H1 (cell line): ENCODE measurements around the gene ZNF575. TPM values are rescaled to one million over a fixed set of nuclear protein-coding genes. Genes with fewer than 3 reads are reported as not detected.

Experiments
- CTCF ChIA-PET: fragments of 300-600 bp; sonication (Branson Sonifier 250); formaldehyde crosslinking; loops from one replicate; lab custom pipeline; 2021; ENCODE audit not compliant: partially characterized antibody; lab: Charles Lee
- POLR2A ChIA-PET: fragments of 300-600 bp; sonication (Branson Sonifier 250); formaldehyde crosslinking; loops from one replicate; lab custom pipeline; 2021; ENCODE audit warnings: inconsistent platforms; ENCODE audit not compliant: partially characterized antibody; lab: Charles Lee
- DNase-seq, 2 experiments: peaks; one replicate each; pipeline versions ENCODE4 v3.0.0 to v3.0.0-alpha.2; 2010 to 2022; ENCODE audit warnings: low spot score in 2 of 2, low read depth in 1 of 2, mixed read lengths in 1 of 2
- FAIRE-seq: peaks from 2 replicates; lab custom pipeline; 2011; peaks lifted over from hg19 to GRCh38; lab: Jason Lieb, UNC
- H2AFZ ChIP-seq: 2 replicates; pipeline ENCODE4 v1.8.1; 2012; ENCODE audit warnings: low read length, inconsistent platforms
- H2AK5ac ChIP-seq: 2 replicates; pipeline ENCODE4 v1.6.1; 2013; ENCODE audit warnings: low read depth, low read length
- H2BK120ac ChIP-seq: replicated peaks from 2 replicates; pipeline ENCODE3; 2013; ENCODE audit warnings: low read depth, low read length, inconsistent platforms
- H2BK12ac ChIP-seq: 2 replicates; pipeline ENCODE4 v1.6.1; 2013; ENCODE audit warnings: low read depth, low read length
- H2BK15ac ChIP-seq: 2 replicates; pipeline ENCODE4 v1.6.1; 2013; ENCODE audit warnings: low read length
- H2BK20ac ChIP-seq: 2 replicates; pipeline ENCODE4 v1.6.1; 2013; ENCODE audit warnings: low read length
- H2BK5ac ChIP-seq: 2 replicates; pipeline ENCODE4 v1.6.1; 2013; ENCODE audit warnings: low read depth, low read length
- H3K14ac ChIP-seq: 2 replicates; pipeline ENCODE4 v1.6.1; 2013; ENCODE audit warnings: inconsistent platforms; ENCODE audit not compliant: insufficient read length
- H3K18ac ChIP-seq: 2 replicates; pipeline ENCODE4 v1.6.1; 2013; ENCODE audit warnings: low read length; ENCODE audit errors: extremely low read depth
- H3K23ac ChIP-seq: 2 replicates; pipeline ENCODE4 v1.6.1; 2013; ENCODE audit warnings: inconsistent platforms; ENCODE audit not compliant: insufficient read length
- H3K23me2 ChIP-seq: 2 replicates; pipeline ENCODE4 v1.6.1; 2013; ENCODE audit warnings: low read depth, low read length
- H3K27ac ChIP-seq: 2 replicates; pipeline ENCODE4 v1.6.1; 2011; ENCODE audit warnings: low read depth, low read length, inconsistent platforms
- H3K27me3 ChIP-seq, 4 experiments: replicated peaks in 1 of 4; 1 replicate in 1 of 4; 2 replicates in 3 of 4; pipeline versions ENCODE4 v1.6.1 to v1.8.1; 2011 to 2013; ENCODE audit warnings: low read length in 3 of 4, mild to moderate bottlenecking in 3 of 4, inconsistent platforms in 2 of 4, mixed read lengths in 2 of 4, moderate library complexity in 1 of 4; ENCODE audit not compliant: control insufficient read depth in 3 of 4, insufficient read depth in 3 of 4; ENCODE audit errors: extremely low read depth in 1 of 4
- H3K36me3 ChIP-seq, 4 experiments: 2 replicates each; pipeline versions ENCODE4 v1.6.1 to v1.8.1; 2011 to 2013; ENCODE audit warnings: mild to moderate bottlenecking in 4 of 4, low read length in 3 of 4, moderate library complexity in 2 of 4, control low read depth in 1 of 4, inconsistent platforms in 1 of 4; ENCODE audit not compliant: insufficient read depth in 4 of 4, control insufficient read depth in 2 of 4
- H3K4ac ChIP-seq: replicated peaks from 2 replicates; pipeline ENCODE3; 2013; ENCODE audit warnings: low read length, low read depth, mixed read lengths, inconsistent platforms; ENCODE audit not compliant: insufficient read length
- H3K4me1 ChIP-seq, 4 experiments: replicated peaks in 1 of 4; 1 replicate in 1 of 4; 2 replicates in 3 of 4; pipeline versions ENCODE4 v1.6.1 to v1.8.1; 2011 to 2013; ENCODE audit warnings: low read length in 3 of 4, inconsistent platforms in 2 of 4, mixed read lengths in 1 of 4; ENCODE audit not compliant: insufficient read depth in 4 of 4, control insufficient read depth in 3 of 4
- H3K4me2 ChIP-seq, 2 experiments: 2 replicates each; pipeline versions ENCODE4 v1.6.1 to v1.8.1; 2011 to 2013; ENCODE audit warnings: low read depth in 2 of 2, low read length in 2 of 2, control low read depth in 1 of 2, inconsistent platforms in 1 of 2, mild to moderate bottlenecking in 1 of 2; ENCODE audit not compliant: insufficient read depth in 1 of 2
- H3K4me3 ChIP-seq, 4 experiments: fragments of 200-600, 300-600 bp in 1 of 4; sonication (generic), shearing (Covaris generic), sonication (Bioruptor Twin) in 1 of 4; 2 replicates each; pipeline versions ENCODE4 v1.5.1 to v1.8.1; 2011 to 2016; ENCODE audit warnings: low read length in 4 of 4, low read depth in 3 of 4, control low read depth in 2 of 4, inconsistent platforms in 2 of 4, mild to moderate bottlenecking in 2 of 4, mixed read lengths in 1 of 4, moderate library complexity in 1 of 4; ENCODE audit not compliant: insufficient read depth in 2 of 4; ENCODE audit errors: extremely low read depth in 1 of 4
- H3K56ac ChIP-seq: replicated peaks from 2 replicates; pipeline ENCODE3; 2013; ENCODE audit warnings: low read depth, mild to moderate bottlenecking, mixed read lengths, low read length, inconsistent platforms; ENCODE audit not compliant: insufficient read length
- H3K79me1 ChIP-seq: 2 replicates; pipeline ENCODE4 v1.6.1; 2013; ENCODE audit warnings: low read depth, low read length, control low read depth
- H3K79me2 ChIP-seq, 2 experiments: 2 replicates each; pipeline versions ENCODE4 v1.6.1 to v1.8.1; 2012 to 2013; ENCODE audit warnings: low read length in 2 of 2, mild to moderate bottlenecking in 2 of 2, inconsistent platforms in 1 of 2; ENCODE audit not compliant: insufficient read depth in 2 of 2, control insufficient read depth in 1 of 2
- H3K9ac ChIP-seq, 4 experiments: replicated peaks in 1 of 4; 1 replicate in 1 of 4; 2 replicates in 3 of 4; pipeline versions ENCODE4 v1.6.1 to v1.8.1; 2011 to 2013; ENCODE audit warnings: low read depth in 3 of 4, low read length in 3 of 4, control low read depth in 2 of 4, mild to moderate bottlenecking in 2 of 4, moderate library complexity in 2 of 4, inconsistent platforms in 1 of 4; ENCODE audit errors: extremely low read depth in 1 of 4
- H3K9me3 ChIP-seq, 2 experiments: 2 replicates each; pipeline versions ENCODE4 v1.6.1 to v1.8.1; 2012 to 2013; ENCODE audit warnings: mild to moderate bottlenecking in 2 of 2, moderate library complexity in 2 of 2, control low read depth in 1 of 2, inconsistent platforms in 1 of 2, low read depth in 1 of 2, low read length in 1 of 2, mixed read lengths in 1 of 2; ENCODE audit not compliant: insufficient read depth in 2 of 2
- H4K20me1 ChIP-seq, 2 experiments: replicated peaks in 1 of 2; 2 replicates each; pipeline versions ENCODE3 to v1.8.1; 2011 to 2013; ENCODE audit warnings: inconsistent platforms in 2 of 2, low read length in 2 of 2, mild to moderate bottlenecking in 1 of 2; ENCODE audit not compliant: insufficient read depth in 2 of 2, control insufficient read depth in 1 of 2
- H4K5ac ChIP-seq: 2 replicates; pipeline ENCODE4 v1.6.1; 2013; ENCODE audit warnings: low read length, low read depth, mixed read lengths, inconsistent platforms; ENCODE audit not compliant: insufficient read length
- H4K8ac ChIP-seq: 2 replicates; pipeline ENCODE4 v1.8.0; 2013; ENCODE audit warnings: mild to moderate bottlenecking, moderate library complexity, low read length, inconsistent platforms; ENCODE audit not compliant: insufficient read depth; ENCODE audit errors: extremely low read depth
- H4K91ac ChIP-seq: replicated peaks from 2 replicates; pipeline ENCODE3; 2013; ENCODE audit warnings: low read length, mixed read lengths, inconsistent platforms; ENCODE audit not compliant: insufficient read length
- BRCA1 ChIP-seq: IDR thresholded peaks from 2 replicates; pipeline ENCODE4 v1.6.1; 2012; ENCODE audit warnings: low read depth, low read length, improper control_type of control experiment
- CBX5 ChIP-seq: fragments of 300-800, 300-1000 bp; sonication (generic); IDR thresholded peaks from 2 replicates; pipeline ENCODE4 v1.7.1; 2016; ENCODE audit warnings: antibody characterized with exemption, low read length, low read depth
- HDAC6 ChIP-seq: IDR thresholded peaks from one replicate; pipeline ENCODE4 v1.7.1; 2012; ENCODE audit warnings: low read depth, mild to moderate bottlenecking, inconsistent platforms, low read length, moderate library complexity
- JUN ChIP-seq: IDR thresholded peaks from 2 replicates; pipeline ENCODE4 v1.6.1; 2011; ENCODE audit warnings: low read depth, mild to moderate bottlenecking, improper control_type of control experiment, low read length
- SIX5 ChIP-seq: IDR thresholded peaks from 2 replicates; pipeline ENCODE4 v1.6.1; 2011; ENCODE audit warnings: mild to moderate bottlenecking, low read depth, low read length
- TAF7 ChIP-seq: optimal IDR thresholded peaks from 2 replicates; pipeline ENCODE3; 2011; ENCODE audit warnings: low read depth, mild to moderate bottlenecking, inconsistent platforms, low read length, moderate library complexity, borderline replicate concordance
- WGBS, 2 experiments: shearing (Covaris generic) in 1 of 2; methylation state at CpG; one replicate each; pipeline versions ENCODE4 v1.1.6 to v1.1.7; 2013 to 2015; ENCODE audit warnings: low lambda C conversion rate in 2 of 2, mixed read lengths in 2 of 2, inconsistent platforms in 1 of 2, low coverage in 1 of 2, missing lambda C conversion rate in 1 of 2; ENCODE audit not compliant: insufficient replicate concordance in 2 of 2, insufficient coverage in 1 of 2, insufficient read length in 1 of 2; ENCODE audit errors: extremely low coverage in 1 of 2, missing lambda C conversion rate in 1 of 2; 5-methylcytosine and 5-hydroxymethylcytosine counted together
- polyA plus RNA-seq, 7 experiments: library from polyadenylated mRNA; depleted of rRNA in 3 of 7; stranded (reverse) in 5 of 7; unstranded in 2 of 7; fragments of >200 nt in 5 of 7; fragments of 200-250 nt in 2 of 7; gene quantifications; 1 replicate in 5 of 7; 2 replicates in 1 of 7; 4 replicates in 1 of 7; pipeline versions ENCODE4 v1.2.1 to v1.2.3, GENCODE V29; 2011 to 2013; ENCODE audit warnings: missing spikeins in 2 of 7, mixed read lengths in 2 of 7
- total RNA-seq: library from RNA; stranded (reverse); fragmentation: NEBNext Ultra II Directional; extraction: Animal tissue kit (Norgen Biotek cat#: 25700); gene quantifications from 2 replicates; pipeline ENCODE4 v1.2.1, GENCODE V29; 2021

The ZNF575 gene
- total and polyA plus RNA-seq, 2 of the 8 experiments (the other 6 are each of a cell fraction or from before 2014, with no cell fraction given) = 0.05 TPM; not detected in 1

DNA sequence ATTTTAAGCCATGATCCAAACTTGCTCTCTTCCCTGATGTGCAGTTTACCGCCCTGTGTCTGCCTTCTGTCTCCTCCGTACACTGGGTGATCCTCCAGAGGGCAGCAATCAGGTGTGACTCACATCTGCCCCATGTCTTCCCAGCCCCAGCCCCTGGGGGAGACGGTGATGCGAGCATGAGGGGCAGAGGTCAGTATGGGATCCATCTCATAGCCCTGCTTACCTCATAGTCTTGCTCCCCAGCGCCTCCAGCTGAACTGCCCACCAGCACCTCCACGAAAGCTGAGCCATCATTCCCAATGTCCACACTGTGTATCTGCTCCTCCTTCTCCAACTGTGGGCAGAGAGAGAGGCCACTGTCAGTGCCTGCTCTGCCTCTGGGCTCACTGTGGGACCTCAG lies 27.7 kb downstream of the ZNF575 start:
- Histone ChIP-seq H3K4me1 (no peaks in the 10 kb centered on the region), H3K56ac (no peak overlapping the region), H2BK12ac (no peak overlapping the region), H3K27me3 (no peaks in the 10 kb centered on the region), H3K4ac (no peak overlapping the region), H3K4me3 (no peak overlapping the region), H3K14ac (no peak overlapping the region), H3K9ac (no peak overlapping the region), H4K8ac (no peak overlapping the region), H2BK20ac (no peak overlapping the region), H3K27ac (no peak overlapping the region), H4K5ac (no peak overlapping the region), H2BK120ac (no peak overlapping the region), H3K36me3 (peaks cover 0 to 8% (median 0%) of the 10 kb centered on the region in 4 experiments; a peak in 2 of 8 replicates), H4K20me1 (peaks cover 0 to 8% of the 10 kb centered on the region in 2 experiments), H2BK5ac (no peak overlapping the region), H3K23ac (no peak overlapping the region), H3K18ac (no peak overlapping the region), H2AFZ (no peak overlapping the region), H3K79me2 (no peaks in the 10 kb centered on the region), H3K4me2 (no peak overlapping the region), H2AK5ac (no peak overlapping the region), H3K23me2 (no peaks in the 10 kb centered on the region), H3K79me1 (no peaks in the 10 kb centered on the region; the same call in 1 of the 2 replicates), H4K91ac (no peak overlapping the region), H2BK15ac (no peak overlapping the region), H3K9me3 (no peaks in the 10 kb centered on the region)
- POLR2A ChIA-PET = no interaction called here
- no peak for FAIRE-seq
- no peak for DNase-seq
- CTCF ChIA-PET = interaction anchor here (0.8 to 10.7 kb wide), 6 partner anchors 10 to 40 kb away, joined by 3 to 122 read pairs (median 4); partner anchors contain the start of genes IRGQ, PINLYP, XRCC1 and ZNF575
- 86% methylated on average over 6 of the region's 6 CpGs; no CpG with 5 or more reads in 1 of the 2 experiments for WGBS, 2 experiments
- no peak for TF ChIP-seq TAF7
- no peak for TF ChIP-seq HDAC6
- TF ChIP-seq JUN = no peak
- no peak for TF ChIP-seq SIX5
- no peak for TF ChIP-seq CBX5
- no peak for TF ChIP-seq BRCA1
